Right renal cortex interstitium (tissue), 3 donors: Measurements from ENCODE around the gene FASN. TPM values are rescaled to one million over a fixed set of nuclear protein-coding genes. Genes with fewer than 3 reads are reported as not detected.
A peak's percentile ranks its signal among the peaks of the same experiment; 100 is the strongest.

Source experiments
- DNase-seq, 3 donors: peaks; one replicate each; pipeline ENCODE4 v3.0.0-alpha.2; 2013; ENCODE audit warnings: low read depth in 3 of 3, low spot score in 2 of 3
- polyA plus RNA-seq, 3 donors: library from polyadenylated mRNA; unstranded; fragments of 120-200 nt; gene quantifications; one replicate each; pipeline ENCODE4 v1.2.1, GENCODE V29; 2013; ENCODE audit not compliant: insufficient read length in 3 of 3

FASN gene
- polyA plus RNA-seq, 3 donors = 26.6 to 34.2 (median 26.6) TPM

GRCh38 chr17:82030470-82031302, 67.3 kb downstream of the FASN start:
- DNase-seq = peak in 1 of 3 donors; percentile 62

- no peak for DNase-seq
These were observed 68.0 kb downstream of the FASN start for GRCh38 chr17:82029990-82030469.

- DNase-seq = no peak
These were observed 68.6 kb downstream of the FASN start for GRCh38 chr17:82029391-82029790.

DNA sequence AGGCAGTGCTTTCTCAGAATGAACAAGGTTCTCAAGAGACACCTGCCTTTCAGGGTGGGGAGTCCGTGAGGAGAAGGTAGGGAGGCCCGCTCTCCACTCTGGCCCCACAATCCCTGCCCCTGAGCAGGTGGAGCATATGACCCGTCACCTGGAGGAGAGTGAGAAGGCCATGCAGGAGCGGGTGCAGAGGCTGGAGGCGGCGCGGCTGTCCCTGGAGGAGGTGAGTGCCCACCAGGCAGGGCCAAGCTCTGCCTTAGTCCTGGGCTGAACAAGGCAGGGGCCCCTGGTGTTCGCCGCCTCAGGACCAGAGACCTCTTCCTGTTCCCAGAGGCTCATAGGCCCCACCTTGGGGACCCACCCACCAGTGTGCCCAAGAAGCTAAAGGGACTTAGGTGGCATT, 69.1 kb downstream of the FASN start:
- DNase-seq = no peak

Other genes with a start within 250 kb of the FASN start
- 100 to 1,000 TPM; 445 to 458 (median 450) TPM for gene P4HB, start 237.7 kb downstream of the FASN start, polyA plus RNA-seq
- gene ARHGDIA, start 226.9 kb downstream of the FASN start, polyA plus RNA-seq = 100 to 1,000 TPM; 132 to 153 (median 145) TPM
- gene ALYREF, start 206.7 kb downstream of the FASN start, polyA plus RNA-seq = 10 to 100 TPM; 67.4 to 69.3 (median 68.9) TPM
- gene ANAPC11, start 206.5 kb downstream of the FASN start, polyA plus RNA-seq = 10 to 100 TPM; 58.0 to 86.9 (median 77.8) TPM
- gene NPB, start 196.0 kb downstream of the FASN start, polyA plus RNA-seq = 1 to 10 TPM in 2 of 3 donors, under 1 TPM in 1; 0.96 to 1.4 (median 1.1) TPM
- 10 to 100 TPM; 45.8 to 49.9 (median 47.7) TPM for gene PCYT2, start 186.8 kb downstream of the FASN start, polyA plus RNA-seq
- gene SIRT7, start 180.1 kb downstream of the FASN start, polyA plus RNA-seq = 10 to 100 TPM in 1 of 3 donors, 1 to 10 TPM in 2; 8.6 to 10.3 (median 10.0) TPM
- 10 to 100 TPM; 10.4 to 12.3 (median 11.9) TPM for gene MAFG, start 170.5 kb downstream of the FASN start, polyA plus RNA-seq
- gene PYCR1, start 160.9 kb downstream of the FASN start, polyA plus RNA-seq = 10 to 100 TPM; 21.5 to 24.1 (median 23.1) TPM
- gene MYADML2, start 151.0 kb downstream of the FASN start, polyA plus RNA-seq = under 1 TPM in 2 of 3 donors, not detected in 1; 0.07 to 0.08 TPM
- 1 to 10 TPM; 1.3 to 2.1 (median 2.0) TPM for gene NOTUM, start 137.0 kb downstream of the FASN start, polyA plus RNA-seq
- gene ASPSCR1, start 120.6 kb downstream of the FASN start, polyA plus RNA-seq = 10 to 100 TPM; 19.1 to 23.3 (median 19.8) TPM
- gene CENPX, start 75.4 kb downstream of the FASN start, polyA plus RNA-seq = 10 to 100 TPM; 36.0 to 39.1 (median 38.3) TPM
- 10 to 100 TPM; 11.0 to 12.9 (median 11.9) TPM for gene LRRC45, start 74.9 kb downstream of the FASN start, polyA plus RNA-seq
- gene RAC3, start 66.6 kb downstream of the FASN start, polyA plus RNA-seq = 1 to 10 TPM; 8.2 to 9.3 (median 8.2) TPM
- 10 to 100 TPM; 79.3 to 90.0 (median 89.4) TPM for gene DCXR, start 60.5 kb downstream of the FASN start, polyA plus RNA-seq
- 10 to 100 TPM; 34.4 to 35.7 (median 34.4) TPM for gene RFNG, start 46.4 kb downstream of the FASN start, polyA plus RNA-seq
- gene GPS1, start 46.3 kb downstream of the FASN start, polyA plus RNA-seq = 100 to 1,000 TPM in 2 of 3 donors, 10 to 100 TPM in 1; 96.7 to 104 (median 103) TPM
- gene DUS1L, start 32.4 kb downstream of the FASN start, polyA plus RNA-seq = 10 to 100 TPM; 61.6 to 70.0 (median 67.7) TPM
- gene CCDC57, start 114.6 kb upstream of the FASN start, polyA plus RNA-seq = 10 to 100 TPM; 31.9 to 35.2 (median 35.0) TPM
- gene SLC16A3, start 130.8 kb upstream of the FASN start, polyA plus RNA-seq = 1 to 10 TPM; 6.2 to 7.3 (median 6.3) TPM
- gene CSNK1D, start 175.5 kb upstream of the FASN start, polyA plus RNA-seq = 100 to 1,000 TPM; 108 to 115 (median 112) TPM
- under 1 TPM; 0.28 to 0.43 (median 0.31) TPM for gene CD7, start 219.4 kb upstream of the FASN start, polyA plus RNA-seq
- gene SECTM1, start 235.5 kb upstream of the FASN start, polyA plus RNA-seq = 1 to 10 TPM; 1.2 to 1.7 (median 1.4) TPM